Daoy (cell line): ENCODE results near the gene RHOT2. TPM values are rescaled to one million over a fixed set of nuclear protein-coding genes. Genes with fewer than 3 reads are reported as not detected.

ENCODE experiments used
- DNase-seq: peaks from one replicate; pipeline ENCODE4 v3.0.0-alpha.2; 2015; ENCODE audit warnings: low read depth
- total RNA-seq: library from RNA; depleted of rRNA; stranded (reverse); fragments of >200 nt; shearing (Covaris generic); gene quantifications from 2 replicates; pipeline ENCODE4 v1.2.3, GENCODE V29; 2014

RHOT2 gene
- total RNA-seq, 1 experiment from 2014 or later, result 42.9 TPM

DNA sequence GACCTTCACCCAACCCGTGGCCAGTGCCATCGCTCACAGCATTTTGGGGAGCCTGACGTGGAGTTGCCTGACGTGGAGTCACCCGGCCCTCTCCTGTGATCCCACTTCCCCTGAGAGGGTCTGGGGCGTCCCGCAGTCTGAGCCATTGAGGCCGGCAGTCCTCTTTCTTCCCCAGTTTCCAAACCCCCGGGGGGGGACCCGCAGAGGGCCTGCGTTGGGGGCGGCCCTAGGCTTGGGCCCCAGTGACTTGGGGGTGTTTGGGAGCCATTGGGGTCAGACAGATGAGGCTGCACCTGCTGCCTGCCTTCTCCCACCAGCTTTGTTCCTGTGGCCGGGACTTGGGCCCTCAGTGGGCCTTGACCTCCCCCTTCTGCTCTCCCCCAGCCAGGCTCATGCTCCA is 1.7 kb downstream of the RHOT2 start:
- no peak for DNase-seq

DNA sequence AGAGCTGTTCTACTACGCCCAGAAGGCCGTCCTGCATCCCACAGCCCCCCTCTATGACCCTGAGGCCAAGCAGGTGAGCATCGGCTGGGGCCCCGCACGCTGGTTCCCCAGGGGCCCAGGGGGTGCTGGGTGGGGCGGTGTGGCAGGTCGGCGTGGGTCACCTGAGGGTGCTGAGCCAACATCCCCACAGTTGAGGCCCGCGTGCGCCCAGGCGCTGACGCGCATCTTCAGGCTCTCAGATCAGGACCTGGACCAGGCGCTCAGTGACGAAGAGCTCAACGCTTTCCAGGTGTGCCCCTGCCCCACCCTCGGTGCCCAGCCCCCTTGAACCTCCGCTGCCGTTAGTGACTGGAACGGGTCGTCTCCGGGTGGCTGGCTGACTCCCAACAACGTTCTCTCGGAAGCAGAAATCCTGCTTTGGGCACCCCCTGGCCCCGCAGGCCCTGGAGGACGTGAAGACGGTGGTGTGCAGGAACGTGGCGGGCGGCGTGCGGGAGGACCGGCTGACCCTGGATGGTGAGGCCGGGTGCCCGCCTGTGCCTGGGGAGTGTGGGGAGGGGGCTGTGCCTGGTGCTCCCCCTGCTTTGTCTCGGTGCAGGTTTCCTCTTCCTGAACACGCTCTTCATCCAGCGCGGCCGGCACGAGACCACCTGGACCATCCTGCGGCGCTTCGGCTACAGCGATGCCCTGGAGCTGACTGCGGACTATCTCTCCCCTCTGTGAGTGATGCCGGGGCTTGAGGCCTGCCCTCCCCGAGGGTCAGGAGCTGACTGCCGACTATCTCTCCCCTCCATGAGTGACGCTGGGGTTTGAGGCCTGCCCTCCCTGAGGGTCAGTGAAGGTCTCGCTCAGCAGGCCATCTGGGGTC is 2.8 kb downstream of the RHOT2 start:
- DNase-seq, result no peak

DNA sequence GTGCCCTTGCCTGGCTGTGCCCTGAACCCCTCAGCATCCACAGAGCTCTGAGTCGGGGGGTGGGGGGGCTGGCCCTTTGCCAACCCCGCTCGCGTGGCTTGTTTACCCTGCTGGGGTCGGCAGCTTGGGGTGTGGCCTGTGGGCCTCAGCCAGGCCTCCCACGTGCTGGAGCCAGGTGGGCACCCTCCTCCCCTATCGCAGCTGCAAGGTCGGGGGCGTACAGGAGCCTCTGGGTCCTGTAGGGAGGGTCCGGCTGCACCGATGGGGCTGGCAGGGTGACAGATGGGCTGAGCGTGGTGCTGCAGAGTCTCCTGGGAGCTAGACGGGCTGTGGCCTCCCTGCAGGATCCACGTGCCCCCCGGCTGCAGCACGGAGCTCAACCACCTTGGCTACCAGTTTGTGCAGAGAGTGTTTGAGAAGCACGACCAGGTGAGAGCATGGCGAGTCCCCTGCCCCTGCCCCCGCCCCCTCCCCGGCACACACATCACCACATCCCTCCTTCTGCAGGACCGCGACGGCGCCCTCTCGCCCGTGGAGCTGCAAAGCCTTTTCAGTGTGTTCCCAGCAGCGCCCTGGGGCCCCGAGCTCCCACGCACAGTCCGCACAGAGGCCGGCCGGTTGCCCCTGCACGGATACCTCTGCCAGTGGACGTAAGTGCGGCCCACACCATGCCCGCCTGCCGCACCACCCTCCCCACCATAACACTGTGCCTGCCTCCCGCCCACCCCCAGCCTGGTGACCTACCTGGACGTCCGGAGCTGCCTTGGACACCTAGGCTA is 3.6 kb downstream of the RHOT2 start:
- DNase-seq, result no peak

DNA sequence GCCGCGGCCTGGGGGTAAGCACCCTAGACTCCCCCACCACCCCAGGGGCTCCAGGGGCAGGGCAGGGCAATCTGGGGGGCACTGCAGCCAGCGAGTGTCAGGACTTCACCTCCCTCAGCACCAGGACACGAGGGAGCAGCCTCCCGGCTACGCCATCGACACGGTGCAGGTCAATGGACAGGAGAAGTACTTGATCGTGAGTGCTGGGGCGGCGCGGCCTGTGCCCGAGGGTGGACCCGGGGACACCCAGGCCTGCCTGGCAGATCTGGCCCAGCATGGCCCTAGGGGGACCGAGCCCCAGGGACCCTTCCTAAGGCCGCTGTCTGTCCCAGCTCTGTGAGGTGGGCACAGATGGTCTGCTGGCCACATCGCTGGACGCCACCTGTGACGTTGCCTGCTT is 4.4 kb downstream of the RHOT2 start:
- no peak for DNase-seq

DNA sequence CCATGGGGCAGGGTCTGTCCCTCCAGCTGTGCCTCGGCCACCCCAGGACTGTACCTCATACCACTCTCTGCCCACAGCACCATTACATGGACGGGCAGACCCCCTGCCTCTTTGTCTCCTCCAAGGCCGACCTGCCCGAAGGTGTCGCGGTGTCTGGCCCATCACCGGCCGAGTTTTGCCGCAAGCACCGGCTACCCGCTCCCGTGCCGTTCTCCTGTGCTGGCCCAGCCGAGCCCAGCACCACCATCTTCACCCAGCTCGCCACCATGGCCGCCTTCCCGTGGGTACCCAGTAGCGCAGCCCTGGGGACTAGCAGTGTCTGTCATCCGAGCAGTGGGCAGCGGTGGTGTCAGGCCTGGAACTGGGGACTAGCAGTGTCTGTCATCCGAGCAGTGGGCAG is 4.9 kb downstream of the RHOT2 start:
- DNase-seq, result no peak

DNA sequence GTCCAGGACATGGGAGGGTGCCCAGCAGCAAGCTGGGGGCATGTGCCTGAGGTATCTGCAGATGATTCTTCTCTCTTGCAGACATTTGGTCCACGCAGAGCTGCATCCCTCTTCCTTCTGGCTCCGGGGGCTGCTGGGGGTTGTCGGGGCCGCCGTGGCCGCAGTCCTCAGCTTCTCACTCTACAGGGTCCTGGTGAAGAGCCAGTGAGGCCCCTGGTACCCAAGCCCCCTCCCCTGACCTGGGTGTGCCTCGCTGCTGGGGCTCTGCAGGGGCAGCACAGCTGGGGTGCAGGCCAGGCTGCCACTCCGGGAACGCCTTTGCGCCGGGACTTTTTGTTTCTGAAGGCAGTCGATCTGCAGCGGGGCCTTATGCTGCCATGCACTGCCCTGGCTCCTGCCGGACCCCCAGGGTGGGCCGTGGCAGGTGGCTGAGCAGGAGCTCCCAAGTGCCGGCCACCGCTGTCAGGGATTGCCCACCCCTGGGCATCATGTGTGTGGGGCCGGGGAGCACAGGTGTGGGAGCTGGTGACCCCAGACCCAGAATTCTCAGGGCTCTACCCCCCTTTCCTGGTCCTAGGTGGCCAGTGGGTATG is 5.6 kb downstream of the RHOT2 start:
- DNase-seq, result no peak

DNA sequence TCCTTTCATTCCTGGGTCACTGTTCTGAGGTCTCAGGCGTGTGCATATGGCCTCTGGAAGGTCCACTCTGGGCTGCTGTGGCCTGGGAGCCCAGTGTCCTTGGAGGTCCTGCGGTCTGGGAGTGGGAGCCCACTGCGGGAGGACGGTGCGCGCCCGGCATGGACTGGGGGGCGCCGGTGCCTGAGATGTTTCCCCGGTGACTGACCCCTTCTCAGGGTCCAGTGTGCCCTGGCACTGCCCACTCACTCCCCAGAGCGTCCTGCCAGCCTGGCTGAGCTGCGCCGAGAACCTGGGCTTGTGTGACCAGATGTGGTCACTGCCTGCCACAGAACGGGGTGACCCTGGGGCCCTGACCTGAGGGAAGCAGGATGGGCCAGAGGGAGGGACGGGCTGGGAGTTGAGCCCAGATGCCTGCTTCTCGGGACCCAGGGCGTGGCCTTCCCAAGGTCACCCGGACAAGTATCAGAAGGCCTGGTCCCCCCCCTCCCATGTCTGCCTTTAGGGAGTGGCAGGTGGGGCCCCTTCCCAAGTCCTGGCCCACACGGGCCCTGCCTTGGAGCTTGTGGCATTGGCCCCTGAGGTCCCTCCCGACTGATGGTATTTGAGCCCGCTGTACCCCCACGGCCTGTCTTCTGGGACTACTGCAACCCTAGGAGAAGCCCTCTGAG is 6.4 kb downstream of the RHOT2 start:
- DNase-seq, result no peak

DNA sequence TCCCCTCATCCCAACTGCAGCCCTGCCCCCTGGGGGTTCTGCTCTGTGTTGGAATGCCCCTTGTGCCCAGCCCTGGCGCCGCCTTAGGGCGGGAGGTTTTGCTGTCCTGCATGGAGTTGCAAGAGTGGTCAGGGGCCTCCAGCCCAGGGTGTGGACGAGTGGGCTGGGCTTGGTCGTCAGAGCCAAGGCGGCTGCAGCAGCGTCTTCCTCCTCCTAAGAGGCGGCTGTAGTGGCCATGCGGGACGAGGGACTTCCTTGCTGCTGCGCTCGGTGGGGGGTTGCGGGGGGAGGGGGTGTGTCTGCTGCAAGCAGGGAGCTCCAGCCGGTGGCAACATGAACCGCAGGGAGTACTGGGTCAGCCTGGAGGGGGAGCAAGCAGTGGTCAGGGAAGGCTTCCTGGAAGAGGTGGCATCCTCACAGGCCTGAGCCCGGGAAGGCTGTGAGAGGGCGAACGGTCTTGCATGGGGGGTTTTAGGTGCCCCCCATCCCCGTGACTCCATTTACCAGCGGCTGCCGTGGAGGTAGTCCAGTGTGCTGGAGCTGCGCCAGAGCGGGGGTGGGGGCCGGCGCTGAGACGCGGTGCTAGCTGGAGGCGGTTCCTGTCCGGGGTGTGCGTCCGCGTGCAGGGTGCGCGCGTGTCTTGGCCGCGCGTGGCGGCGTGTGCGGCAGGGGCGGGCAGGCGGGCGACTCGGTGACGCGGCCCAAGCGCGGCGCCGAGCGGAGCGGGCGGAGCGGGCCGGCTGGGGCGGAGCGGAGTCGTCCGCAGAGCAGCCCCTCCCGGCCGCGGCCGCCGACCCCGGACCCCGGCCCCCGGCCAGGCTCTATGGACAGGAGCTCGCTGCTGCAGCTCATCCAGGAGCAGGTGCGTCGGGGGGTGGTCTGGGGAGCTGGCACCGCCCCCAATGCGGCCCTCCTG is 7.3 kb downstream of the RHOT2 start, which contains the start of gene RHBDL1:
Gene RHBDL1 (plus strand): TSS at position 704 of the 916 bp plus-strand sequence. CDS start 120 bp downstream, at position 824.
- DNase-seq, result peak; percentile 61

DNA sequence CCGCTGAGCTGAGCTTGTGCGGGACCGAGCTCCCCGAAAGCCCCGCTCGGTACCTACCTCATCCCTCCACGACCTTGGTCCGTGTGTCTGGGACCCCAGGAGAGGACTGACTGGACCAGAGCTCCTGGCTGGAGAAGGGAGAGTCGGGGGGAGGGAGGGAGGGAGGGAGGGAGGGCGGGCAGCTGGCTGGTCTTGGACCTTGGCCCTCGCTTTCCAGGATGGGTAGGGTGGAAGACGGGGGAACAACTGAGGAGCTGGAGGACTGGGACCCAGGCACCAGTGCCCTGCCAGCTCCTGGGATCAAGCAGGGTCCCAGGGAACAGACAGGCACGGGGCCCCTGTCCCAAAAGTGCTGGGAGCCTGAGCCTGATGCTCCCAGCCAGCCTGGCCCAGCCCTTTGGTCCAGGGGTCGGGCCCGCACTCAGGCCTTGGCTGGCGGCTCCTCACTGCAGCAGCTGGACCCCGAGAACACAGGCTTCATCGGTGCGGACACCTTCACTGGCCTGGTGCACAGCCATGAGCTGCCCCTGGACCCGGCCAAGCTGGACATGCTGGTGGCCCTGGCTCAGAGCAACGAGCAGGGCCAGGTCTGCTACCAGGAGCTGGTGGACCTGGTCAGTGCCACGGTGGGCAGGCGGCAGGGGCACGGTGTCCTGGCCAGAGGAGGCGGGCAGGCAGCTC is 8.1 kb downstream of the RHOT2 start:
- DNase-seq, result no peak

DNA sequence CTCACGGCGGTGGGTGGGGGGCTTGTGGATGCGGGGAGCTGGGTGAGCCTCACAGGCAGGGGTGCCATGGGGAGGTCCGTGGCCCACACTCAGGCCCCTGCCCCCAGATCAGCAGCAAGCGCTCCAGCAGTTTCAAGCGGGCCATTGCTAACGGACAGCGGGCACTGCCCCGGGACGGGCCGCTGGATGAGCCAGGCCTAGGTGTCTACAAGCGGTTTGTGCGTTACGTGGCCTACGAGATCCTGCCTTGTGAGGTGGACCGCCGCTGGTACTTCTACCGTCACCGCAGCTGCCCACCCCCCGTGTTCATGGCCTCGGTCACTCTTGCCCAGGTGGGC is 8.6 kb downstream of the RHOT2 start:
- DNase-seq, result no peak

DNA sequence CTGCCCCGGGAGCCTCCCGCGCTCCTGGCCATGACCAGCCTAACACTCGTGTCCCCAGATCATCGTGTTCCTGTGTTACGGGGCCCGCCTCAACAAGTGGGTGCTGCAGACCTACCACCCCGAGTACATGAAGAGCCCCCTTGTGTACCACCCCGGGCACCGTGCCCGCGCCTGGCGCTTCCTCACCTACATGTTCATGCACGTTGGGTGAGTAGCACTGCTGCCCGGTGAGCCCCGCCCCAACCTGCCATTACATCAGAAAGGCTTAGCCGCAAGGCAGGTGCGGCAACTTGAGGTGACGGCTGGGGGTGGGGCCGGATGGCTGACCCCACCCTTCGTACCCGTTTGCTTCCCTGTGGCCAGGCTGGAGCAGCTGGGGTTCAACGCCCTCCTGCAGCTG is 9.0 kb downstream of the RHOT2 start:
- DNase-seq, result no peak

DNA sequence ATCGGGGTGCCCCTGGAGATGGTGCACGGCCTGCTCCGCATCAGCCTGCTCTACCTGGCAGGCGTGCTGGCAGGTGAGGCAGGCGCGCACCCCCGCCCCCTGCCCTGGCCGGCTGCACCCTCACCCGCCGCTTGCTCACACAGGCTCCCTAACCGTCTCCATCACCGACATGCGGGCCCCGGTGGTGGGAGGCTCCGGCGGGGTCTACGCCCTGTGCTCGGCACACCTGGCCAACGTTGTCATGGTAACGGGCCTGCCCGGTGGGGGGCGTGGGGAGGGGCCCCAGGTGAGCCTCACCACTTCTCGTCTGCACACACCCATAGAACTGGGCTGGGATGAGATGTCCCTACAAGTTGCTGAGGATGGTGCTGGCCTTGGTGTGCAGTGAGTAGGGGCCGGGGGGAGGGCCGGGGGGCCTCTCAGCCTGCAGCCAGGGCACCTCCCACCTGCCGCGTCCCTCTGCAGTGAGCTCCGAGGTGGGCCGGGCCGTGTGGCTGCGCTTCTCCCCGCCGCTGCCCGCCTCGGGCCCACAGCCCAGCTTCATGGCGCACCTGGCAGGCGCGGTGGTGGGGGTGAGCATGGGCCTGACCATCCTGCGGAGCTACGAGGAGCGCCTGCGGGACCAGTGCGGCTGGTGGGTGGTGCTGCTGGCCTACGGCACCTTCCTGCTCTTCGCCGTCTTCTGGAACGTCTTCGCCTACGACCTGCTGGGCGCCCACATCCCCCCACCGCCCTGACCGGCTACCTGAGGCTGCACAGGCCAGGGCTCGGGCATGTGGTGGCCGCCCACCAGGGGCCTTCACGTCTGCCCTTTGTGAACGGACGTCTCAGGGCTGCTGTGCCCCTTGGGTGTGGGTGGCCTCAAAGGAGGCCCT is 9.6 kb downstream of the RHOT2 start:
- DNase-seq, result no peak

DNA sequence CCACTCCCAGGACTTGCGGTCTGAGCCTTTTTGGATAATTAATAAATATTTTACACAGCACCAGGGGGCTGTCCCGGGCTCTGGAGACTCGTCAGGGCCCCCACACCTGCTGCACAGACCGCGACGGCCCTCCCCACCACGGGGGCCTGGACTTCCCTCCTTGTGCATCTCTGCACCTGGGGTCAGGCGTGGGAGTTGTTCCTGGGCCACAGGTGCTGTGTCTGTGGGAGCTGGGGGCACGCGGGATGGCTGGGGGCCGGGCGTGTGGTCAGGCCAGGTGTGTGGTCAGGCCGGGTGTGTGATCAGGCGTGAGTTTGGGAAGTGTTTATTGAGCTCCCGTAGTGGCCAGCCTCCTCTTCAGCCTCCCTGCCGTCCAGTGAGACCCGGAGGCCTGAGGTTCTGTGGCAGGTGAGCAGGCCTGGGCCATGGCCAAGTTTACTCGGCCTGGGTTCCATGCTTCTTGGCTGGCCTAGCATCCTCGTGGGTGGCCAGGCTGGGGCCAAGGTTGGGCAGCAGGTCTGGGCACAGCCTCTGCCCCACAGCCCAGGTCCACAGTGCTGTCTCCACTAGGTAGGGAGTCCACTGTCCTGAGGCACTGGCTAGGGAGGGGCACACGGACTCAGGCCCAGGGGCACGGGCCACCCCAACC is 10.4 kb downstream of the RHOT2 start:
- no peak for DNase-seq

DNA sequence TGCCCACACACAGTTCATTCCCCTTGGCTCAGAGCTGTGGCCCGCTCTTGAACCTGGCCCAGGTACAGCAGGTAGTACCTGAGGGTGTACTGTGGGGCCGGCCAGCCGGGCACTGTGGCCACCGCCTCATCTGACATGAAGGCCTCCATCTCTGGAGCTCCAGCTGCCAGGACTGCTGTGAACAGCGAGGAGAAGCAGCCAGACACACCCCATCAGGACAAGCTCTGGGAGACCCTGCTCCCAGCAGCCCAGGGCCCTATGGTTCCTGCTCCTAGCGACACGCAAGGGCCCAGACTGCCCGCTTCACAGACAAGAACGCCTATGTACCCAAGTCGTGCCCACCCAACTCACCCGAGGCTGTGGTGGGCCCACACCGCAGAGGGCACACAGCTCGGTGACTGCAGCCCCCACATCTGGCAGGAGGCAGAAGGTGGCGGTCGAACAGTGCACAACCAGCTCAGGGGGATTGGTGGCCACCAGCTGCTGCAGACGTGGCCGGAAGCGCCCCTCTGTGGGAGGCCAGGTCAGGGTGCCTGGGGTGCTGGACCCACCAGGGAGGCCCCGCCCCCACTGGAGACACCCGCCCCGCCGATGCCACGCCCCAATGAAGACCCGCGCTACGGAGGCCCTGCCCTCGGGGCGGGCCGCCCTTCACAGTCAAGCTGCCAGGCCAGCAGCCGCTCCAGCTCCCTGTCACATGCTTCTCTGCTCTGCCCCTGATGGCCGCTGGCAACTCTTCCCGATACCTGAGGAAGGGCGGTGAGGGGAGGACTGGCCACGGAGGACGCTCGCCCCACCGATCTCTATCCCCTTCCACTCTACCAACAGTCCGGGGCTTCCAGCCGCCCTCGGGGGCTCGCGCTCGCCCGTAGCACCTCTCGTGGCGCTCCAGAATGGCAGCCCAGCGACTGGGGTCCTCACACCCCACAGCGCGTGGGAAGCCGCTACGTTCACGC is 11.2 kb downstream of the RHOT2 start:
- DNase-seq, result peak; percentile 76

DNA sequence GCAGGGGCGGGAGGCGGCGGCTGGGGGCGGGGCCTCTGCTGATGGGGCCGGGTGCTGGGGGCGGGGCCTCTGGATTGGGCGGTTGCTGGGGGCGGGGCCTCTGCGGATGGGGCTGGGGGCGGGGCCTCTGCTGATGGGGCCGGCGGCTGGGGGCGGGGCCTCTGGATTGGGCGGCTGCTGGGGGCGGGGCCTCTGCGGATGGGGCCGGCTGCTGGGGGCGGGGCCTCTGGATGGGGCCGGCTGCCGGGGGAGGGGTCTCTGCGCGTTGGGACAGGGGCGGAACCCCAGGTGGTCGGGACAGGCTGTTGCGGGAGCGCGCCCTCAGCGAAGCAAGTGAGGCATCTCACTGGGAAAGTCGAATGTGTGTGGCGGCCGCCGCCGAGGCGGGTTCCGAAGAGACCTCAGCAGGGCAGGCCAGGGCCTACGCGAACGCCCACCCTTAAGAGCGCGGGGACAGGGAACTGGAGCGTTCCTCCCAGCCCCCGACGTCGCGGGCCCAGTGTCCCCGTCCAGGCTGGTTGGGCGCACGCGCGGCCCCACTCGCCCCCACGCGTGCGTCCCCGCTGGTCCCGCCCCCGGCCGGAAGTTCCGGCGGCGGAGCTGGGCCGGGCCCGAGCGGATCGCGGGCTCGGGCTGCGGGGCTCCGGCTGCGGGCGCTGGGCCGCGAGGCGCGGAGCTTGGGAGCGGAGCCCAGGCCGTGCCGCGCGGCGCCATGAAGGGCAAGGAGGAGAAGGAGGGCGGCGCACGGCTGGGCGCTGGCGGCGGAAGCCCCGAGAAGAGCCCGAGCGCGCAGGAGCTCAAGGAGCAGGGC is 12.1 kb downstream of the RHOT2 start, which contains the start of gene STUB1:
Gene STUB1 (plus strand): TSS at position 597 of the 811 bp plus-strand sequence. CDS start 116 bp downstream, at position 713.
- DNase-seq, result peak; percentile 87

DNA sequence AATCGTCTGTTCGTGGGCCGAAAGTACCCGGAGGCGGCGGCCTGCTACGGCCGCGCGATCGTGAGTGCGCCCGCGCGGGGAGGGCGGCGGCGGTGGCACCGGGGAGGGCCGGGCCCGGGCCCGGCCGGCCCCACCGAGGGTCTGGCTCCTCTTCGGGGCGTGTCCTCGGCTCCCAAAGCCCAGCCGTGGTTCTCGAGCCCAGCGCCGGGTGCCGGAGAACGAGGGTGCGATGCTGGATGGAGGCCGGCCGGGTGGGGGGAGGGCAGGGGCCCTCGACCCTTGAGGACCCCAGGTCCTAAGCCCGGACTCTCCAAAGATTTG is 12.7 kb downstream of the RHOT2 start:
- DNase-seq, result no peak
